ENCODE measurements around the gene FES. TPM values are rescaled to one million over a fixed set of nuclear protein-coding genes. Genes with fewer than 3 reads are reported as not detected.

Gene FES
- total and polyA plus RNA-seq, 2 of the 13 experiments (the other 11 are each of a cell fraction or from before 2014, with no cell fraction given): 4.0 to 9.5 TPM

DNA sequence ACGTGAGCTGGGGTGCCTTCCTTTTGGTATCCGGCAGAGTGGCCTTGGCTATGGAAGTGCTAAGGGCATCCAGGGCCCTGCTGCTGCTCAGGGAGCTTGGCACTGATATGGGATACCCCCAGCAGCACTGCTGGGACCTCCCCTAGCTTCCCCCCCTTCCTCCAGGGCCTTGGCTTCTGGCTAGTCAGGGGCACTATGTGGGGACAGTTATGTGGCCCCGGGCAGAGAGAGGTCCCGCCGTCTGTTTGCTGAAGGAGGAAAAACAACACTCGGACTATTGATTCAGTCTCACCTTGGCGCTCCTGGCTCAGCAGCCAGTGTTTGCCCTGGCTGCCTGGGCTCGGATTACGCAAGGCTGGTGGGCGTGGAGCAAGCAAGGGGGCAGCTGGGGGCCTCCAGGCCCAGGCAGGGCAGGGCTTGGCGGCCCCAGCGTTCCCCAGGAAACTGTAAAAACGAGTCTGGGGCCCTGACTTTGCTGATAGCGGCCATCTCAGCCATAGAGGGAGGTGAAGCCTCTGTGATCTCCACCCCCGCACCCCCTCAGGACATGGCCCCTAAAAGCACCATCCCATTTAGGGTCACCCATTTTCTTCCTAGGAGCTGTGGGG lies 10.2 kb upstream of the FES start (continued):
- TF ChIP-seq AKNA (CRISPR knock-in tag; IDR thresholded peaks at IDR 0.05; ENCODE audit: borderline replicate concordance) (no peak), ZFP36 (IDR thresholded peaks at IDR 0.05; ENCODE audit: borderline replicate concordance, low read depth, low read length, partially characterized antibody) (no peak), SMAD1 (CRISPR knock-in tag; IDR thresholded peaks at IDR 0.05; ENCODE audit: borderline replicate concordance, low read depth) (peak; percentile 67; the same call in 1 of the 2 replicates), ZNF281 (CRISPR knock-in tag; IDR thresholded peaks at IDR 0.05; ENCODE audit: borderline replicate concordance) (peak; percentile 84), THAP11 (CRISPR knock-in tag; IDR thresholded peaks at IDR 0.05) (peak; percentile 82), ZNF362 (CRISPR knock-in tag; IDR thresholded peaks at IDR 0.05; ENCODE audit: borderline replicate concordance) (peak; percentile 92), SALL2 (CRISPR knock-in tag; IDR thresholded peaks at IDR 0.05) (peak; percentile 65; the same call in 1 of the 2 replicates), NFIC (IDR thresholded peaks at IDR 0.05; ENCODE audit: low read length) (peak; percentile 86; the same call in 1 of the 2 replicates), SNAPC2 (CRISPR knock-in tag; IDR thresholded peaks at IDR 0.05) (peak; percentile 57; the same call in 1 of the 2 replicates), ZNF253 (CRISPR knock-in tag; IDR thresholded peaks at IDR 0.05; ENCODE audit: borderline replicate concordance) (peak; percentile 85; the same call in 1 of the 2 replicates), PRDM10 (CRISPR knock-in tag; IDR thresholded peaks at IDR 0.05; ENCODE audit: low read depth) (peak; percentile 73)
- TF ChIP-seq, protein P1, sequence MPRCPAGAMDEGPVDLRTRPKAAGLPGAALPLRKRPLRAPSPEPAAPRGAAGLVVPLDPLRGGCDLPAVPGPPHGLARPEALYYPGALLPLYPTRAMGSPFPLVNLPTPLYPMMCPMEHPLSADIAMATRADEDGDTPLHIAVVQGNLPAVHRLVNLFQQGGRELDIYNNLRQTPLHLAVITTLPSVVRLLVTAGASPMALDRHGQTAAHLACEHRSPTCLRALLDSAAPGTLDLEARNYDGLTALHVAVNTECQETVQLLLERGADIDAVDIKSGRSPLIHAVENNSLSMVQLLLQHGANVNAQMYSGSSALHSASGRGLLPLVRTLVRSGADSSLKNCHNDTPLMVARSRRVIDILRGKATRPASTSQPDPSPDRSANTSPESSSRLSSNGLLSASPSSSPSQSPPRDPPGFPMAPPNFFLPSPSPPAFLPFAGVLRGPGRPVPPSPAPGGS (CRISPR knock-in tag; IDR thresholded peaks at IDR 0.05): peak; percentile 96

Data from HepG2 (cell line).